Trophoblast cell (in vitro differentiated cells and primary cell): Measurements from ENCODE around the gene TCTA.
A peak's percentile ranks its signal among the peaks of the same experiment; 100 is the strongest.

Experiments used
- DNase-seq, 2 donors: peaks; one replicate each; pipeline ENCODE4 v3.0.0-alpha.2; 2016
- H2AFZ ChIP-seq: 2 replicates; pipeline ENCODE4 v1.6.1; 2013; ENCODE audit warnings: low read length, moderate library complexity, mild to moderate bottlenecking; ENCODE audit not compliant: insufficient read depth, poor library complexity
- H2AK5ac ChIP-seq: 2 replicates; pipeline ENCODE4 v1.6.1; 2013; ENCODE audit warnings: mild to moderate bottlenecking, low read length
- H2BK120ac ChIP-seq: 2 replicates; pipeline ENCODE4 v1.6.1; 2013; ENCODE audit warnings: low read length, mild to moderate bottlenecking, moderate library complexity; ENCODE audit not compliant: insufficient read depth, poor library complexity
- H2BK12ac ChIP-seq: 2 replicates; pipeline ENCODE4 v1.6.1; 2013; ENCODE audit warnings: mild to moderate bottlenecking, low read length, moderate library complexity
- H2BK5ac ChIP-seq: 2 replicates; pipeline ENCODE4 v1.6.1; 2013; ENCODE audit warnings: low read length, low read depth, moderate library complexity, mild to moderate bottlenecking; ENCODE audit not compliant: poor library complexity
- H3K14ac ChIP-seq: 2 replicates; pipeline ENCODE4 v1.6.1; 2013; ENCODE audit warnings: mild to moderate bottlenecking, low read length
- H3K18ac ChIP-seq: 2 replicates; pipeline ENCODE4 v1.6.1; 2013; ENCODE audit warnings: mild to moderate bottlenecking, low read length
- H3K23ac ChIP-seq: 2 replicates; pipeline ENCODE4 v1.6.1; 2013; ENCODE audit warnings: low read length
- H3K27ac ChIP-seq: 2 replicates; pipeline ENCODE4 v1.5.1; 2013; ENCODE audit warnings: low read depth, mild to moderate bottlenecking, inconsistent platforms, low read length, moderate library complexity
- H3K27me3 ChIP-seq: 2 replicates; pipeline ENCODE4 v1.6.1; 2013; ENCODE audit warnings: inconsistent platforms, mild to moderate bottlenecking, low read length, moderate library complexity; ENCODE audit not compliant: insufficient read depth
- H3K36me3 ChIP-seq, 2 experiments: 1 replicate in 1 of 2; 2 replicates in 1 of 2; pipeline ENCODE4 v1.6.1; 2013; ENCODE audit warnings: low read length in 2 of 2, mild to moderate bottlenecking in 2 of 2, moderate library complexity in 1 of 2; ENCODE audit not compliant: insufficient read depth in 2 of 2, control insufficient read depth in 1 of 2
- H3K4ac ChIP-seq: 2 replicates; pipeline ENCODE4 v1.6.1; 2013; ENCODE audit warnings: low read depth, mild to moderate bottlenecking, low read length, moderate library complexity
- H3K4me1 ChIP-seq, 2 experiments: 1 replicate in 1 of 2; 2 replicates in 1 of 2; pipeline ENCODE4 v1.6.1; 2013; ENCODE audit warnings: low read length in 2 of 2, mild to moderate bottlenecking in 2 of 2, moderate library complexity in 1 of 2; ENCODE audit not compliant: insufficient read depth in 2 of 2, control insufficient read depth in 1 of 2
- H3K4me2 ChIP-seq: 2 replicates; pipeline ENCODE4 v1.6.1; 2013; ENCODE audit warnings: inconsistent platforms, mild to moderate bottlenecking, low read length, moderate library complexity
- H3K4me3 ChIP-seq: 2 replicates; pipeline ENCODE4 v1.5.1; 2013; ENCODE audit warnings: mild to moderate bottlenecking, low read depth, low read length, inconsistent platforms
- H3K79me1 ChIP-seq: one replicate; pipeline ENCODE4 v1.6.1; 2013; ENCODE audit warnings: low read length
- H3K79me2 ChIP-seq: 2 replicates; pipeline ENCODE4 v1.6.1; 2013; ENCODE audit warnings: low read length, mild to moderate bottlenecking; ENCODE audit not compliant: control insufficient read depth, insufficient read depth, poor library complexity
- H3K9ac ChIP-seq: 2 replicates; pipeline ENCODE4 v1.6.1; 2013; ENCODE audit warnings: mild to moderate bottlenecking, low read length
- H3K9me3 ChIP-seq: 2 replicates; pipeline ENCODE4 v1.6.1; 2013; ENCODE audit warnings: low read depth, mild to moderate bottlenecking, control low read depth, inconsistent platforms, low read length; ENCODE audit not compliant: insufficient read depth
- H4K12ac ChIP-seq: 2 replicates; pipeline ENCODE4 v1.6.1; 2013; ENCODE audit warnings: low read depth, mild to moderate bottlenecking, low read length, moderate library complexity
- H4K8ac ChIP-seq: 2 replicates; pipeline ENCODE4 v1.6.1; 2013; ENCODE audit warnings: low read depth, mild to moderate bottlenecking, low read length, moderate library complexity
- H4K91ac ChIP-seq: one replicate; pipeline ENCODE4 v1.6.1; 2013; ENCODE audit warnings: low read depth, mild to moderate bottlenecking, low read length, moderate library complexity
- WGBS: extraction: QIAGEN DNeasy Blood & Tissue Kit; methylation state at CpG from one replicate; pipeline ENCODE4 v1.1.7; 2013; ENCODE audit warnings: missing lambda C conversion rate; ENCODE audit not compliant: insufficient read length, insufficient coverage; ENCODE audit errors: extremely low coverage; 5-methylcytosine and 5-hydroxymethylcytosine counted together

TCTA gene

DNA sequence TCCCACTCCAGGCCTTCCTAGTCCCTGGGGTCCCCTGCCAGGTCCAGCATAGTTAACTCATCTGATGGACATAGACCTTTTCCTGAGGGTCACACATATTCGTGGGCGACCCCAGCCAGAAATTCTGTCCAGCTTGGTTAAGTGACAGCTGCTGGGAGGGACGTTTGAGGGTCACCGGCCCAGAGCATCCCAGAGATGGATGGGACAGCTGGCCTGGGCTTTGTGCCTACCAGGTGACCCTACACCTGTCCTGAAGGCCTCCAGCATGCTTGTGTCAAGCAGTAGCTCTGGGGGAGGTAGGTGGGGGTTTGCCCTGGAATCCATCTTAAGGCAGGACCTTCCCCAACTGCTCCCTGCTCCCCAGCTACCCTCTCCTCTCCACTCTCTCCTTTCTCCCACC, 48.7 kb downstream of the TCTA start:
- Histone ChIP-seq H3K79me1 (peaks cover 61% of the 10 kb centered on the region), H3K9ac (no peak overlapping the region), H3K27ac (peak overlapping the region; percentile 98), H3K4ac (peak overlapping the region; percentile 56), H3K4me2 (peak overlapping the region; percentile 42), H2AFZ (peak overlapping the region; percentile 59), H4K12ac (peak overlapping the region; percentile 5), H3K36me3 (no peaks in the 10 kb centered on the region), H2BK120ac (peak overlapping the region; percentile 98), H2BK5ac (peak overlapping the region; percentile 96), H3K18ac (peak overlapping the region; percentile 83), H3K27me3 (no peaks in the 10 kb centered on the region), H3K4me3 (no peak overlapping the region), H4K91ac (peak overlapping the region; percentile 99), H2BK12ac (peak overlapping the region; percentile 92), H3K14ac (peak overlapping the region; percentile 90), H3K4me1 (peaks cover 45 to 60% of the 10 kb centered on the region in 2 experiments), H4K8ac (peak overlapping the region; percentile 87), H2AK5ac (peak overlapping the region; percentile 65), H3K79me2 (peaks cover 10% of the 10 kb centered on the region), H3K23ac (no peak overlapping the region), H3K9me3 (no peaks in the 10 kb centered on the region)
- peak in 1 of 2 donors; percentile 9 for DNase-seq
- WGBS = no CpG with 5 or more reads among the region's 4 CpGs

DNA sequence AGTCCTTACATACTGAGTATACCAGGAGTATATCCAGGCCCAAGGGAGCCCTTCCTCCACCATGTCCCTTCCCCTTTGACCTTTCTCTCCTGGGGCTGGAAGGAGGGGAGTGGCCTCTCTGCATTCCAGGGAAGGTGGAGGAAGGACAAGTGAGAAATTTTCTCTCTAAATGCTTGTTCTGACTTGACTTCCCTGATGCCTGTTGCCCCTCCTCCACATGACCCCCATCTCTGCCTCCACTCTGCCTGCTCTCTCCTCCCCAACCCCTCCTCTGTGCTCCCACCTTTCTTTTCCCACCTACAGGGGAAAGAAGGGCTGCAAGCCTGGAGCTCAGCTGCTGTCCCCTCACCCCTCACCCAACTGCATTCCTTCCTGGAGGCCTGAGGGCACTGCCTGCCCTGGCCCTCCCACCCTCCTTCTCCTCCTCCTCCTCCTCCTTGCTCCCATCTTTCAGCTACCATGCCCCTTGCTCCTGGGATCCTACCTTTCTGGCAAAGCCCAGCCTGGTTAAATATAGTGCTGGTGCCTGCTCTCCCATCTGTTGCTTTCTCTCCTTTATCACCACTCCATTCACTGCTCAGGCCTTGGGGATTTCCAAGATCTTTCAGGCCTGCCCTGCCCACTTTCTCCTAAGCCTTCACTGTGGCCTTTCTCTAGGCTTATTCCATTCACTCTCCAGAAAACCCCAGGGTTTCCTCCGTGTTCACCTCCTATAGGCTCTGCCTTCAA, 49.4 kb downstream of the TCTA start:
- peak overlapping the region; percentile 56 for H3K4ac ChIP-seq
- peak overlapping the region; percentile 96 for H2BK5ac ChIP-seq
- H2AK5ac ChIP-seq = peak overlapping the region; percentile 65
- peaks cover 50 to 60% of the 10 kb centered on the region in 2 experiments for H3K4me1 ChIP-seq
- H3K36me3 ChIP-seq = no peaks in the 10 kb centered on the region
- H3K79me2 ChIP-seq = peaks cover 10% of the 10 kb centered on the region
- DNase-seq = peak; percentile 59 to 72
- no peak overlapping the region for H3K9ac ChIP-seq
- no CpG with 5 or more reads among the region's 1 CpG for WGBS
- H2BK12ac ChIP-seq = peak overlapping the region; percentile 92
- H3K14ac ChIP-seq = peak overlapping the region; percentile 90
- no peak overlapping the region for H3K23ac ChIP-seq
- no peaks in the 10 kb centered on the region for H3K9me3 ChIP-seq
- H3K79me1 ChIP-seq = peaks cover 63% of the 10 kb centered on the region
- H2AFZ ChIP-seq = peak overlapping the region; percentile 70
- H3K18ac ChIP-seq = peak overlapping the region; percentile 83
- H2BK120ac ChIP-seq = peak overlapping the region; percentile 98
- peak overlapping the region; percentile 42 for H3K4me2 ChIP-seq
- peak overlapping the region; percentile 5 for H4K12ac ChIP-seq
- no peaks in the 10 kb centered on the region for H3K27me3 ChIP-seq
- peak overlapping the region; percentile 98 for H3K27ac ChIP-seq
- peak overlapping the region; percentile 99 for H4K91ac ChIP-seq
- H3K4me3 ChIP-seq = no peak overlapping the region
- peak overlapping the region; percentile 87 for H4K8ac ChIP-seq

DNA sequence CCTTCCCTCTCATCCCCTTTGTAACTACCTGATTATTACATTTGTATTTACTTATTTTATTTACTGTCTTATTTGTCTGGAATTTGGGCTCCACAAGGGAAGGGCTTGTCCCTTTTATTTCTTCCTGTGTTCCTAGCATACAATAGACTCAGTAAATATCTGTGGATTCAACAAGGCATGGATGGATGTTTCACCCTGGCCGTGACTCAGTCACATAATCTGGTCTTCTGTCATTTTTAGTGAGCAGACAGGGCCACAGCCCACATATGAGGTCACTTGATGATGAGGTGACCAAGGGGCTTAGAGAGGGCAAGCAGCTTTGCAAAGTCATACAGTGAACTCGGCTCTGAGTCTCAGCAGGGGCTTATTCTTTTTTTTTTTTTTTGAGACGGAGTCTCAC, 50.0 kb downstream of the TCTA start:
- no CpG with 5 or more reads among the region's 3 CpGs for WGBS
- Histone ChIP-seq H3K27me3 (no peaks in the 10 kb centered on the region), H3K79me1 (peaks cover 67% of the 10 kb centered on the region), H3K9me3 (no peaks in the 10 kb centered on the region), H2BK120ac (peak overlapping the region; percentile 98), H3K14ac (peak overlapping the region; percentile 81), H3K4me1 (peaks cover 51 to 62% of the 10 kb centered on the region in 2 experiments), H4K12ac (no peak overlapping the region), H2BK12ac (peak overlapping the region; percentile 19), H4K8ac (no peak overlapping the region), H3K4me3 (no peak overlapping the region), H2AFZ (no peak overlapping the region), H3K23ac (no peak overlapping the region), H3K79me2 (peaks cover 13% of the 10 kb centered on the region), H3K9ac (no peak overlapping the region), H2AK5ac (no peak overlapping the region), H3K36me3 (no peaks in the 10 kb centered on the region), H2BK5ac (peak overlapping the region; percentile 96), H4K91ac (peak overlapping the region; percentile 99), H3K27ac (peak overlapping the region; percentile 98), H3K4ac (peak overlapping the region; percentile 13), H3K4me2 (peak overlapping the region; percentile 42), H3K18ac (peak overlapping the region; percentile 50)
- peak; percentile 93 for DNase-seq

DNA sequence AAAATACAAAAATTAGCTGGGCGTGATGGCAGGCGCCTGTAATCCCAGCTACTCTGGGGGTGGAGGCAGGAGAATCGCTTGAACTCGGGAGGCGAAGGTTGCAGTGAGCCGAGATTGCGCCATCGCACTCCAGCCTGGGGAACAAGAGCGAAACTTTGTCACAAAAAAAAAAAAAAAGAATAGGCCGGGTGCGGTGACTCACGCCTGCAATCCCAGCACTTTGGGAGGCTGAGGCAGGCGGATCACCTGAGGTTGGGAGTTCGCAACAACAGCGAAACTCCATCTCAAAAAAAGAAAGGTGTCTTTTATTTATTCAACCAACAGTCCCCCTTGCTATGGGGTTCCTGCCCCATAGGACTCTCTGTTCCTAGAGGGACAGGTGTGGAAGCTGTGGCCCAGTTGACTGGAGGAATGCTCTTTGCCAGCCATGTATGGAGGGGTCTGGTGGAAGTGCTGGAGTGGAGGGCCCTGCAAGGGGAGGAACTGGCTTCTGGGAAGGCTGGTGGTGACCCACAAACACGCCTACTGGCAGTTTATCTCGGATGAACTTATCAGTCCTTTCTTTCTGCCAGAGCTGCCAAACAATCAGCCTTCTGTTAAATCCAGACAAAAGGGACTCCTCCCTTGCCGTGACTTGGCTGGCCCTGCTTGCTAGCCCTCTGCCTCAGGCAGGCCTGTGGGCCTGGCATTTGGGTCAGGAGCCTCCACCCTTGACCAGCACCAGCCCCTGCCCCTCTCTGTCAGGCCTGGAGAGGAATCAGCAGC, 53.2 kb downstream of the TCTA start:
- Histone ChIP-seq H3K79me1 (peaks cover 79% of the 10 kb centered on the region), H3K27me3 (no peaks in the 10 kb centered on the region), H2AK5ac (peak overlapping the region; percentile 94), H2BK12ac (peak overlapping the region; percentile 100), H2AFZ (peak overlapping the region; percentile 61), H4K91ac (peak overlapping the region; percentile 93), H3K79me2 (peaks cover 20% of the 10 kb centered on the region), H2BK5ac (peak overlapping the region; percentile 97), H4K12ac (peak overlapping the region; percentile 86), H3K9ac (no peak overlapping the region), H3K14ac (peak overlapping the region; percentile 89), H2BK120ac (peak overlapping the region; percentile 97), H3K4me3 (no peak overlapping the region), H3K4ac (peak overlapping the region; percentile 95), H3K23ac (no peak overlapping the region), H3K36me3 (no peaks in the 10 kb centered on the region), H3K4me2 (no peak overlapping the region), H3K9me3 (no peaks in the 10 kb centered on the region), H4K8ac (peak overlapping the region; percentile 91), H3K4me1 (peaks cover 38 to 56% of the 10 kb centered on the region in 2 experiments), H3K18ac (peak overlapping the region; percentile 88), H3K27ac (peak overlapping the region; percentile 98)
- no CpG with 5 or more reads among the region's 18 CpGs for WGBS
- peak; percentile 69 to 79 for DNase-seq
